HepG2 (cell line): Measurements from ENCODE around the gene DMGDH. TPM values are rescaled to one million over a fixed set of nuclear protein-coding genes. Genes with fewer than 3 reads are reported as not detected.

ENCODE experiments used
- AFF4 ChIP-seq: sonication (generic); formaldehyde crosslinking; IDR thresholded peaks from 2 replicates; pipeline ENCODE4 v1.4.0; 2020; ENCODE audit warnings: missing genetic modification reagents
- CCAR2 ChIP-seq: fragments of 200-400 bp; formaldehyde crosslinking; optimal IDR thresholded peaks from 2 replicates; pipeline ENCODE3; 2018; ENCODE audit warnings: low read depth, mild to moderate bottlenecking, low read length, moderate library complexity
- CEBPB ChIP-seq: IDR thresholded peaks from 2 replicates; pipeline ENCODE4 v1.6.1; 2011; ENCODE audit warnings: low read depth, low read length, improper control_type of control experiment, borderline replicate concordance
- HDAC2 ChIP-seq: sonication (generic); formaldehyde crosslinking; IDR thresholded peaks from 2 replicates; pipeline ENCODE4 v1.4.0; 2020; ENCODE audit warnings: missing genetic modification reagents
- JARID2 ChIP-seq: sonication (generic); formaldehyde crosslinking; IDR thresholded peaks from 2 replicates; pipeline ENCODE4 v1.8.1; 2023; ENCODE audit warnings: missing genetic modification reagents, inconsistent platforms; ENCODE audit not compliant: insufficient replicate concordance
- RFX1 ChIP-seq: fragments of 450-650 bp; IDR thresholded peaks from 2 replicates; pipeline ENCODE4 v1.6.1; 2017
- ZBTB20 ChIP-seq: sonication (generic); formaldehyde crosslinking; IDR thresholded peaks from 2 replicates; pipeline ENCODE4 v1.8.1; 2023; ENCODE audit warnings: missing genetic modification reagents, low read depth, mild to moderate bottlenecking, borderline replicate concordance
- ZBTB7A ChIP-seq: sonication (generic); formaldehyde crosslinking; IDR thresholded peaks from 2 replicates; pipeline ENCODE4 v1.8.0; 2022; ENCODE audit warnings: mild to moderate bottlenecking, missing genetic modification reagents
- ZNF136 ChIP-seq: sonication (generic); formaldehyde crosslinking; IDR thresholded peaks from 2 replicates; pipeline ENCODE4 v1.8.1; 2022; ENCODE audit warnings: low read depth, mild to moderate bottlenecking, moderate library complexity, missing genetic modification reagents
- ZNF562 ChIP-seq: sonication (generic); formaldehyde crosslinking; IDR thresholded peaks from 2 replicates; pipeline ENCODE4 v1.8.0; 2022; ENCODE audit warnings: missing genetic modification reagents, borderline replicate concordance
- ZNF781 ChIP-seq: sonication (generic); formaldehyde crosslinking; IDR thresholded peaks from 2 replicates; pipeline ENCODE4 v1.5.1; 2020; ENCODE audit warnings: borderline replicate concordance, mild to moderate bottlenecking, missing genetic modification reagents; ENCODE audit errors: not compliant biosample characterization
- ZNF816 ChIP-seq: sonication (generic); formaldehyde crosslinking; IDR thresholded peaks from 2 replicates; pipeline ENCODE4 v1.8.0; 2022; ENCODE audit warnings: missing genetic modification reagents, mild to moderate bottlenecking, borderline replicate concordance
- polyA plus RNA-seq, 8 experiments: library from polyadenylated mRNA; depleted of rRNA in 3 of 8; stranded (reverse) in 7 of 8; unstranded in 1 of 8; fragments of >200 nt; fragmentation: Illumina TruSeq in 4 of 8; extraction: Trizol in 4 of 8; gene quantifications; 2 replicates each; pipeline versions ENCODE4 v1.2.1 to v1.2.3, GENCODE V29; 2011 to 2016; ENCODE audit warnings: low read depth in 4 of 8, missing spikeins in 1 of 8, mixed read lengths in 1 of 8; ENCODE audit not compliant: insufficient read depth in 1 of 8
- total RNA-seq, 5 experiments: library from RNA; depleted of rRNA; stranded (reverse); fragments of >200 nt; fragmentation: Illumina TruSeq; extraction: Trizol; gene quantifications; 2 replicates each; pipeline ENCODE4 v1.2.3, GENCODE V29; 2016; ENCODE audit warnings: low read depth in 1 of 5
- TF ChIP-seq, protein P1 (sequence below), 2 experiments: sonication (generic) in 1 of 2; formaldehyde crosslinking in 1 of 2; IDR thresholded peaks; 2 replicates each; pipeline versions ENCODE4 v1.5.1 to v1.6.1; 2011 to 2020; ENCODE audit warnings: borderline replicate concordance in 1 of 2, low read depth in 1 of 2, low read length in 1 of 2, mild to moderate bottlenecking in 1 of 2, missing genetic modification reagents in 1 of 2, moderate library complexity in 1 of 2
- TF ChIP-seq, protein P2 (sequence below): sonication (generic); formaldehyde crosslinking; IDR thresholded peaks from 2 replicates; pipeline ENCODE4 v1.5.1; 2020; ENCODE audit warnings: mild to moderate bottlenecking, missing genetic modification reagents, borderline replicate concordance
- TF ChIP-seq, protein P3 (sequence below): sonication (generic); formaldehyde crosslinking; IDR thresholded peaks from 2 replicates; pipeline ENCODE4 v1.5.0; 2020; ENCODE audit warnings: missing genetic modification reagents

Gene DMGDH
- total and polyA plus RNA-seq, 2 of the 13 experiments (the other 11 are each of a cell fraction or from before 2014, with no cell fraction given): 3.6 to 7.9 TPM

DNA sequence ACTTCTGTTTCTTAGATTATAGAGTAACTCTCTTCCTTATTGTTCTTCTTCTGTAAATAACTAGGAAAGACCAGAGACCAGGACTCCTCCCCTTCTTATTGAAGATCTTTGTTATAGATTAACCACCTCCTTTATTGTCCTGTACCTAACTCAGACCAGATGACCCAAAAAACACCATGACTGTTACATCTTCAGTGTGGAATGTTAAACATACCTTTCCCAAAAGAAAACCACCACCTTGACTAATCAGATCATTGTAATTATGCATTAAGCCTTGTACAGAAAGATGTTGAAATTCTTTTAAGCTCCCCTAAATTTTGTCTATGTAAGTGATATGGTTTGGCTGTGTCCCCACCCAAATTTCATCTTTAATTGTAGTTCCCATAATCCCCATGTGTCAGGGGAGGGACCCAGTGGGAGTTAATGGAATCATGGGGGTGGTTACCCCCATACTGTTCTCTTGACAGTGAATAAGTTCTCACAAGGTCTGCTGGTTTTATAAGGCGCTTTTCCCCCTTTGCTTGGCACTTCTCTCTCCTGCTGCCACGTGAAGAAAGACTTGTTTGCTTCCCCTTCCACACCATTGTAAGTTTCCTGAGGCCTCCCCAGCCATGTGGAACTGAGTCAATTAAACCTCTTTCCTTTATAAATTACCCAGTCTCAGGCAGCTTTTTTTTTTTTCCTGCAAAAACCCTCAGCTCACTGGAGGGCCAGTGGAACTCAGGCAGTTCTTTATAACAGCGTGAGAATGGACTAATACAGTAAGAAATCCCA is 110.6 kb downstream of the DMGDH start (continued):
- TF ChIP-seq, protein P1, sequence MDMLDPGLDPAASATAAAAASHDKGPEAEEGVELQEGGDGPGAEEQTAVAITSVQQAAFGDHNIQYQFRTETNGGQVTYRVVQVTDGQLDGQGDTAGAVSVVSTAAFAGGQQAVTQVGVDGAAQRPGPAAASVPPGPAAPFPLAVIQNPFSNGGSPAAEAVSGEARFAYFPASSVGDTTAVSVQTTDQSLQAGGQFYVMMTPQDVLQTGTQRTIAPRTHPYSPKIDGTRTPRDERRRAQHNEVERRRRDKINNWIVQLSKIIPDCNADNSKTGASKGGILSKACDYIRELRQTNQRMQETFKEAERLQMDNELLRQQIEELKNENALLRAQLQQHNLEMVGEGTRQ (IDR thresholded peaks at IDR 0.05; ENCODE audit: low read depth, low read length): no peak
- TF ChIP-seq, protein P1 (CRISPR knock-in tag; IDR thresholded peaks at IDR 0.05; ENCODE audit: borderline replicate concordance): no peak
- TF ChIP-seq HDAC2: 0 out of 2 replicates have a peak, but pooled peaks have one; percentile 23
- TF ChIP-seq, protein P2, sequence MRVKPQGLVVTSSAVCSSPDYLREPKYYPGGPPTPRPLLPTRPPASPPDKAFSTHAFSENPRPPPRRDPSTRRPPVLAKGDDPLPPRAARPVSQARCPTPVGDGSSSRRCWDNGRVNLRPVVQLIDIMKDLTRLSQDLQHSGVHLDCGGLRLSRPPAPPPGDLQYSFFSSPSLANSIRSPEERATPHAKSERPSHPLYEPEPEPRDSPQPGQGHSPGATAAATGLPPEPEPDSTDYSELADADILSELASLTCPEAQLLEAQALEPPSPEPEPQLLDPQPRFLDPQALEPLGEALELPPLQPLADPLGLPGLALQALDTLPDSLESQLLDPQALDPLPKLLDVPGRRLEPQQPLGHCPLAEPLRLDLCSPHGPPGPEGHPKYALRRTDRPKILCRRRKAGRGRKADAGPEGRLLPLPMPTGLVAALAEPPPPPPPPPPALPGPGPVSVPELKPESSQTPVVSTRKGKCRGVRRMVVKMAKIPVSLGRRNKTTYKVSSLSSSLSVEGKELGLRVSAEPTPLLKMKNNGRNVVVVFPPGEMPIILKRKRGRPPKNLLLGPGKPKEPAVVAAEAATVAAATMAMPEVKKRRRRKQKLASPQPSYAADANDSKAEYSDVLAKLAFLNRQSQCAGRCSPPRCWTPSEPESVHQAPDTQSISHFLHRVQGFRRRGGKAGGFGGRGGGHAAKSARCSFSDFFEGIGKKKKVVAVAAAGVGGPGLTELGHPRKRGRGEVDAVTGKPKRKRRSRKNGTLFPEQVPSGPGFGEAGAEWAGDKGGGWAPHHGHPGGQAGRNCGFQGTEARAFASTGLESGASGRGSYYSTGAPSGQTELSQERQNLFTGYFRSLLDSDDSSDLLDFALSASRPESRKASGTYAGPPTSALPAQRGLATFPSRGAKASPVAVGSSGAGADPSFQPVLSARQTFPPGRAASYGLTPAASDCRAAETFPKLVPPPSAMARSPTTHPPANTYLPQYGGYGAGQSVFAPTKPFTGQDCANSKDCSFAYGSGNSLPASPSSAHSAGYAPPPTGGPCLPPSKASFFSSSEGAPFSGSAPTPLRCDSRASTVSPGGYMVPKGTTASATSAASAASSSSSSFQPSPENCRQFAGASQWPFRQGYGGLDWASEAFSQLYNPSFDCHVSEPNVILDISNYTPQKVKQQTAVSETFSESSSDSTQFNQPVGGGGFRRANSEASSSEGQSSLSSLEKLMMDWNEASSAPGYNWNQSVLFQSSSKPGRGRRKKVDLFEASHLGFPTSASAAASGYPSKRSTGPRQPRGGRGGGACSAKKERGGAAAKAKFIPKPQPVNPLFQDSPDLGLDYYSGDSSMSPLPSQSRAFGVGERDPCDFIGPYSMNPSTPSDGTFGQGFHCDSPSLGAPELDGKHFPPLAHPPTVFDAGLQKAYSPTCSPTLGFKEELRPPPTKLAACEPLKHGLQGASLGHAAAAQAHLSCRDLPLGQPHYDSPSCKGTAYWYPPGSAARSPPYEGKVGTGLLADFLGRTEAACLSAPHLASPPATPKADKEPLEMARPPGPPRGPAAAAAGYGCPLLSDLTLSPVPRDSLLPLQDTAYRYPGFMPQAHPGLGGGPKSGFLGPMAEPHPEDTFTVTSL (CRISPR knock-in tag): no peak; the same call in 1 of the 2 replicates
- no peak for TF ChIP-seq ZBTB7A (CRISPR knock-in tag)
- TF ChIP-seq ZNF136: no peak
- TF ChIP-seq ZNF562 (CRISPR knock-in tag): no peak
- TF ChIP-seq JARID2 (CRISPR knock-in tag): no peak
- no peak for TF ChIP-seq ZNF816 (CRISPR knock-in tag)
- TF ChIP-seq ZBTB20 (CRISPR knock-in tag): no peak
- TF ChIP-seq CEBPB: no peak
- TF ChIP-seq ZNF781 (CRISPR knock-in tag): no peak
- TF ChIP-seq RFX1: no peak
- TF ChIP-seq CCAR2: no peak
- TF ChIP-seq AFF4: no peak
- TF ChIP-seq, protein P3, sequence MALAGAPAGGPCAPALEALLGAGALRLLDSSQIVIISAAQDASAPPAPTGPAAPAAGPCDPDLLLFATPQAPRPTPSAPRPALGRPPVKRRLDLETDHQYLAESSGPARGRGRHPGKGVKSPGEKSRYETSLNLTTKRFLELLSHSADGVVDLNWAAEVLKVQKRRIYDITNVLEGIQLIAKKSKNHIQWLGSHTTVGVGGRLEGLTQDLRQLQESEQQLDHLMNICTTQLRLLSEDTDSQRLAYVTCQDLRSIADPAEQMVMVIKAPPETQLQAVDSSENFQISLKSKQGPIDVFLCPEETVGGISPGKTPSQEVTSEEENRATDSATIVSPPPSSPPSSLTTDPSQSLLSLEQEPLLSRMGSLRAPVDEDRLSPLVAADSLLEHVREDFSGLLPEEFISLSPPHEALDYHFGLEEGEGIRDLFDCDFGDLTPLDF (CRISPR knock-in tag): no peak
